ENCODE data around the gene ZMYND15.

Gene ZMYND15

GRCh38 chr17:4780325-4780955 lies 40.8 kb downstream of the ZMYND15 start:
- Histone ChIP-seq H3K4me1 (ENCODE audit: control extremely low read depth in 1 of 4, control insufficient read depth in 4 of 4, insufficient read depth in 4 of 4, low read length in 3 of 4) (peaks cover 0 to 11% (median 2%) of the 10 kb centered on the region in 4 experiments), H3K27ac (ENCODE audit: insufficient read depth in 1 of 2, low read depth in 1 of 2, low read length in 2 of 2, poor library complexity in 1 of 2, severe bottlenecking in 2 of 2) (no peak overlapping the region), H3K36me3 (ENCODE audit: control insufficient read depth in 4 of 4, insufficient read depth in 4 of 4, low read length in 3 of 4) (no peaks in the 10 kb centered on the region), H3K9me3 (ENCODE audit: control extremely low read depth in 1 of 5, control insufficient read depth in 4 of 5, insufficient read depth in 2 of 5, low read depth in 1 of 5, low read length in 4 of 5) (no peaks in the 10 kb centered on the region), H3K4me3 (ENCODE audit: control insufficient read depth in 1 of 7, extremely low read depth in 1 of 7, insufficient read depth in 4 of 7, low read depth in 2 of 7, low read length in 6 of 7) (no peak overlapping the region), H3K27me3 (replicated peaks in 2 of 5; ENCODE audit: control insufficient read depth in 4 of 5, insufficient read depth in 5 of 5, low read length in 4 of 5) (peaks cover 4 to 48% (median 19%) of the 10 kb centered on the region in 5 experiments)
- WGBS (ENCODE audit: insufficient coverage): 92% methylated on average over 6 of the region's 11 CpGs
- CTCF ChIA-PET: interaction anchor here (1.4 to 1.9 kb wide), 4 partner anchors 8 to 78 kb away, joined by 3 to 8 read pairs (median 5); partner anchors contain the start of gene GLTPD2
- no peak for DNase-seq
- POLR2A ChIA-PET: interaction anchor here (0.6 kb wide), 1 partner anchor 52 kb away, joined by 5 read pairs; no protein-coding TSS in a partner anchor

GRCh38 chr17:4782652-4783051 lies 43.0 kb downstream of the ZMYND15 start:
- WGBS (ENCODE audit: insufficient coverage): 29% methylated on average over 27 of the region's 28 CpGs

GRCh38 chr17:4785311-4786105 lies 45.9 kb downstream of the ZMYND15 start:
- Histone ChIP-seq H3K4me3 (ENCODE audit: control insufficient read depth in 1 of 7, extremely low read depth in 1 of 7, insufficient read depth in 4 of 7, low read depth in 2 of 7, low read length in 6 of 7) (peak overlapping the region in 3 of 7 experiments; percentile 24 to 48 (median 36)), H3K27ac (ENCODE audit: insufficient read depth in 1 of 2, low read depth in 1 of 2, low read length in 2 of 2, poor library complexity in 1 of 2, severe bottlenecking in 2 of 2) (no peak overlapping the region), H3K4me1 (ENCODE audit: control extremely low read depth in 1 of 4, control insufficient read depth in 4 of 4, insufficient read depth in 4 of 4, low read length in 3 of 4) (peaks cover 0 to 40% (median 28%) of the 10 kb centered on the region in 4 experiments), H3K36me3 (ENCODE audit: control insufficient read depth in 4 of 4, insufficient read depth in 4 of 4, low read length in 3 of 4) (no peaks in the 10 kb centered on the region), H3K9me3 (ENCODE audit: control extremely low read depth in 1 of 5, control insufficient read depth in 4 of 5, insufficient read depth in 2 of 5, low read depth in 1 of 5, low read length in 4 of 5) (no peaks in the 10 kb centered on the region), H3K27me3 (replicated peaks in 2 of 5; ENCODE audit: control insufficient read depth in 4 of 5, insufficient read depth in 5 of 5, low read length in 4 of 5) (peaks cover 4 to 81% (median 41%) of the 10 kb centered on the region in 5 experiments)
- DNase-seq: peak in 2 of 3 donors; percentile 29 to 48
- CTCF ChIA-PET: interaction anchor here (1.0 to 5.9 kb wide), 5 partner anchors 12 to 105 kb away, joined by 3 to 40 read pairs (median 5); no protein-coding TSS in a partner anchor
- WGBS (ENCODE audit: insufficient coverage): 3% methylated on average over 47 of the region's 61 CpGs
- POLR2A ChIA-PET: no interaction called here

More at GRCh38 chr17:4782652-4783051, 43.0 kb downstream of the ZMYND15 start:
- ChIA-PET POLR2A (no interaction called here), CTCF (interaction anchor here (0.5 to 2.0 kb wide), 5 partner anchors 8 to 104 kb away, joined by 3 to 6 read pairs (median 4); no protein-coding TSS in a partner anchor)
- H3K36me3 ChIP-seq (ENCODE audit: control insufficient read depth in 4 of 4, insufficient read depth in 4 of 4, low read length in 3 of 4): no peaks in the 10 kb centered on the region
- peak in 1 of 3 donors; percentile 26 for DNase-seq
- H3K4me1 ChIP-seq (ENCODE audit: control extremely low read depth in 1 of 4, control insufficient read depth in 4 of 4, insufficient read depth in 4 of 4, low read length in 3 of 4): peaks cover 0 to 23% (median 11%) of the 10 kb centered on the region in 4 experiments
- H3K4me3 ChIP-seq (ENCODE audit: control insufficient read depth in 1 of 7, extremely low read depth in 1 of 7, insufficient read depth in 4 of 7, low read depth in 2 of 7, low read length in 6 of 7): no peak overlapping the region
- H3K27ac ChIP-seq (ENCODE audit: insufficient read depth in 1 of 2, low read depth in 1 of 2, low read length in 2 of 2, poor library complexity in 1 of 2, severe bottlenecking in 2 of 2): no peak overlapping the region
- H3K9me3 ChIP-seq (ENCODE audit: control extremely low read depth in 1 of 5, control insufficient read depth in 4 of 5, insufficient read depth in 2 of 5, low read depth in 1 of 5, low read length in 4 of 5): no peaks in the 10 kb centered on the region
- peaks cover 4 to 70% (median 33%) of the 10 kb centered on the region in 5 experiments for H3K27me3 ChIP-seq (replicated peaks in 2 of 5; ENCODE audit: control insufficient read depth in 4 of 5, insufficient read depth in 5 of 5, low read length in 4 of 5)

DNA sequence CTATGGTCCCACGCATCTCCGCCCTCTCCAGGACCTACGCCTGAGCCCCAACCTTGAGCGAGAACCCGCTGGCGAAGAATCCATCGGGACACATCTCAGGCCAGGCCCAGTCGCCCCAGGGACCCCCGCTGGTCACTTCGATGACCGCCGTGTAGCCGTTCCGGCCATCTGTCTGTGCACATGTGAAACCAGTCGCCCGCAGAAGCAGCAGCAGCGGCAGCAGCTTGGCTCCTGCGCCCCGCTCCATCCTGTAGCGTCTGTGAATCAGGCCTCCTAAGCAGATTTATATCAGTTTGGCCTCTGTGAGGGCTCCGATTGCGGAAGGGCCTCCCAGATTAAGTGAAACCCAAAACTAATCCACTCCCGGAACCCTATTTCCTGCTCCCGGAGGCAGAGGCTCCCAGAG lies 46.5 kb downstream of the ZMYND15 start, which contains the start of gene VMO1:
TSS of gene VMO1 (minus strand) at position 259 of the 406 bp plus-strand sequence. CDS start at position 247, 12 bp downstream.
- peaks cover 4 to 81% (median 40%) of the 10 kb centered on the region in 5 experiments for H3K27me3 ChIP-seq (replicated peaks in 2 of 5; ENCODE audit: control insufficient read depth in 4 of 5, insufficient read depth in 5 of 5, low read length in 4 of 5)
- H3K4me1 ChIP-seq (ENCODE audit: control extremely low read depth in 1 of 4, control insufficient read depth in 4 of 4, insufficient read depth in 4 of 4, low read length in 3 of 4): peaks cover 0 to 43% (median 30%) of the 10 kb centered on the region in 4 experiments
- no peak within 1 kb of the TSS for H3K27ac ChIP-seq (ENCODE audit: insufficient read depth in 1 of 2, low read depth in 1 of 2, low read length in 2 of 2, poor library complexity in 1 of 2, severe bottlenecking in 2 of 2)
- CTCF ChIA-PET: interaction anchor here (0.8 to 5.9 kb wide), 8 partner anchors 12 to 104 kb away, joined by 3 to 40 read pairs (median 4); no protein-coding TSS in a partner anchor
- no peaks in the 10 kb centered on the region for H3K36me3 ChIP-seq (ENCODE audit: control insufficient read depth in 4 of 4, insufficient read depth in 4 of 4, low read length in 3 of 4)
- DNase-seq: peak in 2 of 3 donors; percentile 48
- H3K9me3 ChIP-seq (ENCODE audit: control extremely low read depth in 1 of 5, control insufficient read depth in 4 of 5, insufficient read depth in 2 of 5, low read depth in 1 of 5, low read length in 4 of 5): no peaks in the 10 kb centered on the region
- H3K4me3 ChIP-seq (ENCODE audit: control insufficient read depth in 1 of 7, extremely low read depth in 1 of 7, insufficient read depth in 4 of 7, low read depth in 2 of 7, low read length in 6 of 7): peak within 1 kb of the TSS in 3 of 7 experiments; percentile 24 to 48 (median 36)
- 2% methylated on average over 20 of the region's 24 CpGs for WGBS (ENCODE audit: insufficient coverage)
- POLR2A ChIA-PET: no interaction called here

DNA sequence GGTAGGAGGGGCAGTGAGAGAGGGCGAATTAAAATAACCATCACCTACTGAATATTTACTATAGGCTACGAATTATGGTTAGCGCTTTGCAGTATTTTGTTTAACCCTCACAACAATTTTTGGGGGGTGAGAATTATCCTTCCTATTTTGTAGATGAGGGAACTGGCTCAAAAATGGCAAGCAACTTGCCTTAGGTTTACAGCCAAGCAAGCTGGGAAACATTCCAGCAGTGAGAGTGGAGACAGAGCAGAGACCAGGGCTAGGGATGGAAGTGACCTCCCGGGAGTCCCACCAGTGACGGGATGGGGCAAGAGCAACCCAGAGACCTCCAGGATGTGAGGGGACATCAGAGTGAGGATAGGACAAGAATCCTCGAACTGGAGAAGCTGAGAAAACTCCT lies 46.9 kb downstream of the ZMYND15 start:
- Histone ChIP-seq H3K9me3 (ENCODE audit: control extremely low read depth in 1 of 5, control insufficient read depth in 4 of 5, insufficient read depth in 2 of 5, low read depth in 1 of 5, low read length in 4 of 5) (no peaks in the 10 kb centered on the region), H3K27ac (ENCODE audit: insufficient read depth in 1 of 2, low read depth in 1 of 2, low read length in 2 of 2, poor library complexity in 1 of 2, severe bottlenecking in 2 of 2) (no peak overlapping the region), H3K4me3 (ENCODE audit: control insufficient read depth in 1 of 7, extremely low read depth in 1 of 7, insufficient read depth in 4 of 7, low read depth in 2 of 7, low read length in 6 of 7) (no peak overlapping the region), H3K36me3 (ENCODE audit: control insufficient read depth in 4 of 4, insufficient read depth in 4 of 4, low read length in 3 of 4) (no peaks in the 10 kb centered on the region), H3K27me3 (replicated peaks in 2 of 5; ENCODE audit: control insufficient read depth in 4 of 5, insufficient read depth in 5 of 5, low read length in 4 of 5) (peaks cover 4 to 81% (median 40%) of the 10 kb centered on the region in 5 experiments), H3K4me1 (ENCODE audit: control extremely low read depth in 1 of 4, control insufficient read depth in 4 of 4, insufficient read depth in 4 of 4, low read length in 3 of 4) (peaks cover 0 to 43% (median 30%) of the 10 kb centered on the region in 4 experiments)
- ChIA-PET POLR2A (no interaction called here), CTCF (interaction anchor here (0.8 to 5.9 kb wide), 8 partner anchors 11 to 104 kb away, joined by 3 to 40 read pairs (median 4); no protein-coding TSS in a partner anchor)
- DNase-seq: no peak
- WGBS (ENCODE audit: insufficient coverage): 7% methylated on average over 3 of the region's 6 CpGs

- H3K4me1 ChIP-seq (ENCODE audit: control extremely low read depth in 1 of 4, control insufficient read depth in 4 of 4, insufficient read depth in 4 of 4, low read length in 3 of 4): peaks cover 0 to 39% (median 30%) of the 10 kb centered on the region in 4 experiments
- no peak for DNase-seq
- no peaks in the 10 kb centered on the region for H3K9me3 ChIP-seq (ENCODE audit: control extremely low read depth in 1 of 5, control insufficient read depth in 4 of 5, insufficient read depth in 2 of 5, low read depth in 1 of 5, low read length in 4 of 5)
- H3K36me3 ChIP-seq (ENCODE audit: control insufficient read depth in 4 of 4, insufficient read depth in 4 of 4, low read length in 3 of 4): no peaks in the 10 kb centered on the region
- H3K27me3 ChIP-seq (replicated peaks in 2 of 5; ENCODE audit: control insufficient read depth in 4 of 5, insufficient read depth in 5 of 5, low read length in 4 of 5): peaks cover 4 to 68% (median 38%) of the 10 kb centered on the region in 5 experiments
- H3K27ac ChIP-seq (ENCODE audit: insufficient read depth in 1 of 2, low read depth in 1 of 2, low read length in 2 of 2, poor library complexity in 1 of 2, severe bottlenecking in 2 of 2): no peak overlapping the region
- POLR2A ChIA-PET: no interaction called here
- no peak overlapping the region for H3K4me3 ChIP-seq (ENCODE audit: control insufficient read depth in 1 of 7, extremely low read depth in 1 of 7, insufficient read depth in 4 of 7, low read depth in 2 of 7, low read length in 6 of 7)
- CTCF ChIA-PET: interaction anchor here (0.8 to 5.9 kb wide), 10 partner anchors 9 to 103 kb away, joined by 3 to 40 read pairs (median 5); no protein-coding TSS in a partner anchor
- WGBS (ENCODE audit: insufficient coverage): 90% methylated on average over 11 of the region's 14 CpGs
These were observed 48.6 kb downstream of the ZMYND15 start for GRCh38 chr17:4788159-4788806.

Data from common myeloid progenitor, CD34-positive (primary cell).